Adrenal gland (tissue), 12 donors: ENCODE data around the gene PTPRQ. TPM values are rescaled to one million over a fixed set of nuclear protein-coding genes. Genes with fewer than 3 reads are reported as not detected.
A peak's percentile ranks its signal among the peaks of the same experiment; 100 is the strongest.

Experiments
- DNase-seq, 7 donors: peaks; one replicate each; pipeline ENCODE4 v3.0.0-alpha.2; 2019 to 2020
- H3K27ac ChIP-seq, 5 donors: fragments of 200-600 bp; sonication (generic) in 4 of 5; 1 replicate in 3 of 5; 2 replicates in 2 of 5; pipeline versions ENCODE4 v1.5.1 to v1.8.0; 2016 to 2020; ENCODE audit warnings: mild to moderate bottlenecking in 1 of 5
- H3K27me3 ChIP-seq: fragments of 200-600 bp; 2 replicates; pipeline ENCODE4 v1.8.0; 2021
- H3K36me3 ChIP-seq, 2 donors: fragments of 200-600 bp; replicated peaks in 1 of 2; 1 replicate in 1 of 2; 2 replicates in 1 of 2; pipeline versions ENCODE4 v1.5.1 to v1.8.0; 2018 to 2022
- H3K4me1 ChIP-seq, 2 donors: fragments of 200-600 bp; replicated peaks in 1 of 2; 1 replicate in 1 of 2; 2 replicates in 1 of 2; pipeline versions ENCODE4 v1.5.1 to v1.8.0; 2018 to 2021
- H3K4me3 ChIP-seq, 4 donors: fragments of 200-600 bp; sonication (generic) in 3 of 4; one replicate each; pipeline ENCODE4 v1.5.1; 2016 to 2018
- H3K9me3 ChIP-seq, 3 donors: fragments of 200-600 bp; sonication (generic) in 1 of 3; replicated peaks in 1 of 3; 1 replicate in 2 of 3; 2 replicates in 1 of 3; pipeline versions ENCODE4 v1.5.1 to v1.8.0; 2016 to 2021
- POLR2A ChIP-seq, 2 donors: fragments of 450-650 bp; IDR thresholded peaks; one replicate each; pipeline ENCODE4 v1.6.1; 2017; ENCODE audit warnings: antibody characterized with exemption in 2 of 2, mild to moderate bottlenecking in 2 of 2, moderate library complexity in 1 of 2
- WGBS, 4 donors: extraction: QIAGEN DNeasy Blood & Tissue Kit in 2 of 4; methylation state at CpG; one replicate each; pipeline versions ENCODE4 v1.1.5 to v1.1.7; 2013 to 2017; 5-methylcytosine and 5-hydroxymethylcytosine counted together
- intact Hi-C, 2 donors: fragments of 100-400 bp; cut with DNase I; formaldehyde crosslinking; loops; one replicate each; pipeline versions ENCODE4 v1.14.1 to v1.15.0; 2022 to 2023
- polyA plus RNA-seq, 3 donors: library from polyadenylated mRNA; stranded (reverse); fragments of 200-250 nt in 2 of 3; fragments of 350-450 nt in 1 of 3; fragmentation: Illumina TruSeq in 1 of 3; extraction: RNeasy Lipid Tissue Mini Kit (QIAGEN cat#74804) in 1 of 3; gene quantifications; one replicate each; pipeline ENCODE4 v1.2.3, GENCODE V29; 2013 to 2014
- total RNA-seq, 9 donors: library from RNA; depleted of rRNA in 4 of 9; stranded (reverse); fragments of >200 nt in 4 of 9; fragments of 120-200 nt in 1 of 9; fragmentation: NEBNext Ultra II Directional in 1 of 9; extraction: Animal tissue kit (Norgen Biotek cat#: 25700) in 1 of 9; gene quantifications; one replicate each; pipeline versions ENCODE4 v1.1.0 to v1.2.4, GENCODE V29; 2013 to 2023
- TF ChIP-seq, protein P1 (sequence below), 6 experiments: fragments of 450-650 bp in 4 of 6; fragments of 200-600 bp in 2 of 6; sonication (generic) in 1 of 6; IDR thresholded peaks; 1 replicate in 5 of 6; 2 replicates in 1 of 6; pipeline versions ENCODE4 v1.5.1 to v1.8.0; 2016 to 2021; ENCODE audit warnings: antibody characterized with exemption in 6 of 6, mild to moderate bottlenecking in 2 of 6, moderate library complexity in 1 of 6
- donor health status: healthy with polysubstance abuse.
- donor health status: Bipolar disorder and iron deficiency.
- donor health status: DM: yes; HTN: yes; CAD: no.
- donor health status: DM: no; HTN: no; CAD: no.
- donor health status: DM: no; HTN: no; CAD: no.
- donor health status: DM: yes; HTN: yes; CAD: no.

Gene PTPRQ
- total and polyA plus RNA-seq, 12 donors, result under 0.01 to 0.27 (median 0.13) TPM; not detected in 2

DNA sequence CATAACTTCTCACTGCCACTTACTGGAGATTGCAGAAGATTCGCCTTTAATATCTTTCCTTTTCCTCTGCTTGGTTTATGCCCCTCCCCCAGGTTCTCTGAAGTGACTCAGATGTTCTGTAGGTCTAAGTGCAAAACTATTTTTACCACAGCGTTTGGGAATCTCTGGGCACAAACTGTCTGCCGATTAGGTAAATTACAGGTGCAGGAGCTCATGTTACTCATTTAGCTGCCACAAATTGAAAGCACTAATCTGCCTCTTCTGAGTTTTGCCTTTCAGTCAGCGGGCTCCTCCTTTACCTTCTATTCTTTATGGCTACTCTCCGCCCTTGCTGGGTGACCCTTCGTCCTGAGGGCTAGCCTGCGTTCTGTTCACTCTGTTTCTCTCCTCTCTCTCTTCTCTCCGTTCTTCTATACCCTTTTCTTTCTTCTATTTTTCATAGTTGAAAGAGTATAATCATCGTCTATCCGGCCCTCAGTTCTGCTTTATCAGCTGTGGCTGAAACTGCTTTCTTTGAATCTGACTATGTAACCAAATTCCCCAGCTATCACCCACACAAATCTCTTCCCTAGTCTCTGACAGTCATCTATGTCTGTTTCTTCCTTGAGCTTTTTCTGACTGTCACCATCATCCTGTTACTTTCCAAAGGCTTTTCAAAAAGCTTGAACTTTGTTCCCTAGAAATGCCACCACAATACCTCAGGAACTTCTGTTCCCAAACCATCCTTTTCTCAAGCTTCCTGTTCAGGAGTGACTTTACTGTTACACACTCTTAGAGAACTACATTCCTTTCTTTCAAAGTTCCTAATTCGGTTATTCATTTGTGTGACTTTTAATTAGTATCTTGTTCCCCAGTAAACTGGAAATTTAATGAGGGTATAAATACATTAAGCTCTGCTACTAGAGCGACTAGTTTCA, 259.1 kb downstream of the PTPRQ start:
- TF ChIP-seq POLR2A (IDR thresholded peaks at IDR 0.05), result no peak
- TF ChIP-seq, protein P1, sequence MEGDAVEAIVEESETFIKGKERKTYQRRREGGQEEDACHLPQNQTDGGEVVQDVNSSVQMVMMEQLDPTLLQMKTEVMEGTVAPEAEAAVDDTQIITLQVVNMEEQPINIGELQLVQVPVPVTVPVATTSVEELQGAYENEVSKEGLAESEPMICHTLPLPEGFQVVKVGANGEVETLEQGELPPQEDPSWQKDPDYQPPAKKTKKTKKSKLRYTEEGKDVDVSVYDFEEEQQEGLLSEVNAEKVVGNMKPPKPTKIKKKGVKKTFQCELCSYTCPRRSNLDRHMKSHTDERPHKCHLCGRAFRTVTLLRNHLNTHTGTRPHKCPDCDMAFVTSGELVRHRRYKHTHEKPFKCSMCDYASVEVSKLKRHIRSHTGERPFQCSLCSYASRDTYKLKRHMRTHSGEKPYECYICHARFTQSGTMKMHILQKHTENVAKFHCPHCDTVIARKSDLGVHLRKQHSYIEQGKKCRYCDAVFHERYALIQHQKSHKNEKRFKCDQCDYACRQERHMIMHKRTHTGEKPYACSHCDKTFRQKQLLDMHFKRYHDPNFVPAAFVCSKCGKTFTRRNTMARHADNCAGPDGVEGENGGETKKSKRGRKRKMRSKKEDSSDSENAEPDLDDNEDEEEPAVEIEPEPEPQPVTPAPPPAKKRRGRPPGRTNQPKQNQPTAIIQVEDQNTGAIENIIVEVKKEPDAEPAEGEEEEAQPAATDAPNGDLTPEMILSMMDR (IDR thresholded peaks at IDR 0.05), result no peak
- peak in 1 of 7 donors; percentile 11 for DNase-seq
- no peaks in the 10 kb centered on the region for H3K36me3 ChIP-seq
- H3K27me3 ChIP-seq, result peaks cover 6% of the 10 kb centered on the region
- no peaks in the 10 kb centered on the region for H3K4me1 ChIP-seq
- 57 to 62% (median 59%) methylated on average over 12 of the region's 12 CpGs for WGBS, 4 donors
- no peak overlapping the region for H3K27ac ChIP-seq
- H3K9me3 ChIP-seq, result no peaks in the 10 kb centered on the region
- H3K4me3 ChIP-seq, result no peak overlapping the region
- intact Hi-C loops, result no loop called here

DNA sequence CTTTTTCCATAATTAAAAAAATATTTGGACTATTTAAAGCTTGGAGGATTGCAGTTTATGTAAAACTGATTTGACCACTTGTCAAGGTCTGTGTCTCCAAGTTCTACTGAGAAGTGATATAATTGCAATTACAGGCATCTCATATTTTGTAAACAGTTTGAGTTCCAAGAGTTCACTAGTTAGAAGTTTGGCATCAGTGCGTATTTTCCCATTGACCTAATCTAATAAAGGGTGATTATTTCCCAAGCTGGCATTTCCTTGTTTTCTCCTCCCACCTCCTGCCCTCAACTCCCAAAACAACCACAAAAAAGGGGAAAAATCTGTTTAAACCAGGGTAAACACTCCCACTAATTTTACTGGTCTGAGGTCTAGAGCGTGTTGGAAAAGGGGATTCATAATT, 260.4 kb downstream of the PTPRQ start:
- Histone ChIP-seq H3K4me1 (no peaks in the 10 kb centered on the region), H3K27me3 (peaks cover 11% of the 10 kb centered on the region), H3K27ac (no peak overlapping the region), H3K36me3 (no peaks in the 10 kb centered on the region), H3K9me3 (no peaks in the 10 kb centered on the region), H3K4me3 (no peak overlapping the region)
- TF ChIP-seq, protein P1 (IDR thresholded peaks at IDR 0.05), result no peak
- TF ChIP-seq POLR2A (IDR thresholded peaks at IDR 0.05), result no peak
- DNase-seq, result no peak
- intact Hi-C loops, result no loop called here
- 75 to 94% (median 84%) methylated on average over 2 of the region's 2 CpGs for WGBS, 4 donors

DNA sequence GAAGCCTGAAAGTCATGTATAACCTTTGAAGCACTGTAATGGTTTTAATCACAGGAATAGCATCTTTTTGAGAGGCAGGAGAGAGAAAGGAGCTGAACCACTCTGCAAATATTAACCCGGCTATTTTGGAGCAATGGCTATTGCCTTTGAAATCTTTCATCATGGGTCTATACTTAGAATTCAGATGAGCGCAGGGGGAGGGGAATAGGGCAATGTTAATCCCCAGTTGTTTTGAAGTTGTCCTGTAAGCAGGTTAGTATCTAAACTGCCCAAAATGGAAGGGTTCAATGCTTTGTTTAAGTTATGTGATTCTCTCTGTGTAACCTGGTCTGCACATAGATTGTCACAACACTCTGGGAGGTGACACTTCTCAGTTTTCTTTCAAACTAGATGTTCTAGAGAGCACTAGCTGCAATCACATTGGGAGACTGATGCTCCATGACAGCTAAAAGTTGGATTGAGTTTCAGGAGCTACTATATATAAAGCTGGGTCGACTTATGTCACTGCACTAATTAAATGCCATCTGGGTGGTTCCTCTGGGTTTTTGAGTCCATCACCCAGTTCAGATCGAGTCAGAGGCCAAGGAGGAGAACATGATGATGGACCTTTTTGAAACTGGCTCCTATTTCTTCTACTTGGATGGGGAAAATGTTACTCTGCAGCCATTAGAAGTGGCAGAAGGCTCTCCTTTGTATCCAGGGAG, 263.2 kb downstream of the PTPRQ start, which contains the start of gene MYF6:
Gene MYF6, plus strand, starts transcription at position 509 of the 704 bp plus-strand sequence. Its CDS starts 86 bp downstream, at position 595.
- no peak within 1 kb of the TSS for H3K4me3 ChIP-seq
- DNase-seq, result no peak
- TF ChIP-seq, protein P1 (IDR thresholded peaks at IDR 0.05), result no peak
- no peak for TF ChIP-seq POLR2A (IDR thresholded peaks at IDR 0.05)

DNA sequence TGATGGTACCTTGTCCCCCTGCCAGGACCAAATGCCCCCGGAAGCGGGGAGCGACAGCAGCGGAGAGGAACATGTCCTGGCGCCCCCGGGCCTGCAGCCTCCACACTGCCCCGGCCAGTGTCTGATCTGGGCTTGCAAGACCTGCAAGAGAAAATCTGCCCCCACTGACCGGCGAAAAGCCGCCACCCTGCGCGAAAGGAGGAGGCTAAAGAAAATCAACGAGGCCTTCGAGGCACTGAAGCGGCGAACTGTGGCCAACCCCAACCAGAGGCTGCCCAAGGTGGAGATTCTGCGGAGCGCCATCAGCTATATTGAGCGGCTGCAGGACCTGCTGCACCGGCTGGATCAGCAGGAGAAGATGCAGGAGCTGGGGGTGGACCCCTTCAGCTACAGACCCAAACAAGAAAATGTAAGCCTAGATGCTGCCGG, 263.8 kb downstream of the PTPRQ start:
- no peaks in the 10 kb centered on the region for H3K4me1 ChIP-seq
- H3K27ac ChIP-seq, result no peak overlapping the region
- no peaks in the 10 kb centered on the region for H3K9me3 ChIP-seq
- H3K36me3 ChIP-seq, result no peaks in the 10 kb centered on the region
- intact Hi-C loops, result no loop called here
- TF ChIP-seq, protein P1 (IDR thresholded peaks at IDR 0.05), result no peak
- TF ChIP-seq POLR2A (IDR thresholded peaks at IDR 0.05), result no peak
- no peak for DNase-seq
- 21 to 42% (median 38%) methylated on average over 6 to 21 of the region's 21 CpGs for WGBS, 4 donors
- H3K4me3 ChIP-seq, result no peak overlapping the region
- H3K27me3 ChIP-seq, result peaks cover 18% of the 10 kb centered on the region

More for the DNA sequence above, 263.2 kb downstream of the PTPRQ start, which contains the start of gene MYF6:
- whole genome bisulfite sequencing, 4 donors, result 49 to 68% (median 58%) methylated on average over 4 of the region's 4 CpGs
- H3K4me1 ChIP-seq, result no peaks in the 10 kb centered on the region
- no peaks in the 10 kb centered on the region for H3K36me3 ChIP-seq
- peaks cover 18% of the 10 kb centered on the region for H3K27me3 ChIP-seq
- intact Hi-C loops, result no loop called here
- no peak within 1 kb of the TSS for H3K27ac ChIP-seq
- no peaks in the 10 kb centered on the region for H3K9me3 ChIP-seq
